CD4-positive, alpha-beta T cell treated with Interleukin-2 at 100 ng/mL for 4 hours (primary cell): ENCODE data around the gene USP5.

ENCODE experiments used
- DNase-seq: peaks from one replicate; pipeline ENCODE4 v3.0.0-alpha.2; 2020; ENCODE audit warnings: low spot score

The USP5 gene

GRCh38 chr12:6826125-6826733 lies 25.7 kb upstream of the USP5 start:
- no peak for DNase-seq

- no peak for DNase-seq
Measured at GRCh38 chr12:6826734-6827436, 25.1 kb upstream of the USP5 start.

- peak; percentile 17 for DNase-seq
Measured at GRCh38 chr12:6827437-6827911, 24.5 kb upstream of the USP5 start.

- no peak for DNase-seq
Measured at GRCh38 chr12:6827982-6828780, 23.8 kb upstream of the USP5 start, which contains the start of gene P3H3. Gene P3H3 (plus strand): TSS chr12:6828407. CDS start chr12:6828441, 34 bp downstream.

GRCh38 chr12:6828781-6829535 lies 23.0 kb upstream of the USP5 start:
- DNase-seq = peak; percentile 10

DNA sequence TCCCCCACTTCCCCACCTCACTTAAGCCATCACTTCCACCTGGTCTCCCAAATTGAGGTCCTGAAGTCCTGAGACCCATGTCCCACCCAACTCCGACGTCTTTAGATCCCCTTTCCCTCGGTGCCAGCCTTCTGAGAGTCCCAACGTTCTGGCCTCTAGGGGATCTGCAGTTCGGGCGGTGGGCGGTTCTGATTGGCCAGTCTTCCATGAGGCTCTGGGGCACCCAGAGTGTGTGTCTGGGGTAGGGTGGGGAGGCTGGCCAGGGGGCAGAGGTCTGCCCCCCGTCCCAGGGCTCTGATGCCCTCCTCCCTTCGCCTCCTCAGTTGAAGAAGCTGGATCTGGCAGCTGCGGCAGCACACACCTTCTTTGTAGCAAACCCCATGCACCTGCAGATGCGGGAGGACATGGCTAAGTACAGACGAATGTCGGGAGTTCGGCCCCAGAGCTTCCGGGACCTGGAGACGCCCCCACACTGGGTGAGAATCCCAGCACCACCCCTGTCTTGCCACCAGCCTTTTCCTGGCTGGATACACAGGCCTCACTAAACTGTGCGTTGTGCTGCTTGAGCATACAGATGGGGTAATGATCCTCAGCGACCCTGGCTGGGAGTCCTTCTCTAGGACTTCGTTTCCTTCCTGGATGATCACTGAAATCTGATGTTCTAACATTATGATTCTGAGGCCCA lies 22.3 kb upstream of the USP5 start:
- DNase-seq = no peak

GRCh38 chr12:6830286-6830890 lies 21.6 kb upstream of the USP5 start:
- no peak for DNase-seq

DNA sequence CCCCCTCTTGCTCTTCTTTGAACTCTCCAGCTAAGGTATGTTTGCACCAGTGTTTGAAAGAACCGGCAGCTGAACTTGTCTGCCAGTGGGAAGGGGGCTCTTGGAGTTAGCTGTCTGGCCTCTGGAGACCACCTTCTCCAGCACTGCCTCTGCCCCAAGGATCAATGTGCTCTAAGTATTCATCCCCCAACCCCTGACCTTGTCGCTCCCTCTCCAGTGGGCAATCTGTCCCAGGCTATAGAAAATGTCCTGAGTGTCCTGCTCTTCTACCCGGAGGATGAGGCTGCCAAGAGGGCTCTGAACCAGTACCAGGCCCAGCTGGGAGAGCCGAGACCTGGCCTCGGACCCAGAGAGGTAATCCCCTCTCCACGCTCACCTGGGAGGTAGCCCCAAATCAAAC lies 21.0 kb upstream of the USP5 start:
- DNase-seq = no peak

DNA sequence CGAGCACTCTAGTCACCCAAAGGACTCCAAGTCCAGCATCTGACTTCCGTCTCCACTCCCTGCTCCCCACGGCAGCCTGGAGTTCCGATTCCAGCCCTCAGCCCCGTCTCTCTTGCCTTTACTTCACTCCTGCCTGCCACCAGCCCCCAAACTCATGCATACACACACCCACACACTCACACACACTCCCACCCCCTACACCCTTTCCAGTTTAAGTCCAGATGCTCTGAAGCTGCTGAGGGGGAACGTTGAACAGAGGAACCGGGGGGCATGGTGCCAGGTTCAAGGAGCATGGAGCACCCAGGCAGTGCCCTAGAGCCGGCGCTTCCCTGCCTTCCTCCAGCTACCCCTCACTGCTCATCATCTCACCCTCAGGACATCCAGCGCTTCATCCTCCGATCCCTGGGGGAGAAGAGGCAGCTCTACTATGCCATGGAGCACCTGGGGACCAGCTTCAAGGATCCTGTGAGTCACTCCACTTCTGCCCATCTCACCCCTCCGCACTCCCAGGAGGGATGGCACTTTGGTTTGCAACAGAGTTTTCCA lies 20.4 kb upstream of the USP5 start:
- no peak for DNase-seq

DNA sequence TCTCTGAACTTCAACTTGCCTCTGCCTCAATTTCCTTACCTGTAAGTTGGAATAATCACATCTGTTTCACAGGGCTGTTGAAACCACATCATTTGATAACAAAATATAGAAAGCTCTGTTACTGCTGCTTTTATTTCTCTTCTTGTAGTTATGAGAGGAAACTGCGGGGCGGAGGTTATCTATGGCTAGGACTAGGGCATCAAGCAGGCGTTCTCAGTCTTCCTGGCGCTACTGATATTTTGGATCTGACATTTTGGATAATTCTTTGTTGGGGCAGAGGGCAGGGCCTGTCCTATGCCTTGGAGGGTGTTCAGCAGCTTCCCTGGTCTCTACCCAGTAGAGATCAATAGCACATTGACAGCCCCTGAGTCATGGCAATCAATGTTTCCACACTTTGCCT lies 19.8 kb upstream of the USP5 start:
- no peak for DNase-seq

DNA sequence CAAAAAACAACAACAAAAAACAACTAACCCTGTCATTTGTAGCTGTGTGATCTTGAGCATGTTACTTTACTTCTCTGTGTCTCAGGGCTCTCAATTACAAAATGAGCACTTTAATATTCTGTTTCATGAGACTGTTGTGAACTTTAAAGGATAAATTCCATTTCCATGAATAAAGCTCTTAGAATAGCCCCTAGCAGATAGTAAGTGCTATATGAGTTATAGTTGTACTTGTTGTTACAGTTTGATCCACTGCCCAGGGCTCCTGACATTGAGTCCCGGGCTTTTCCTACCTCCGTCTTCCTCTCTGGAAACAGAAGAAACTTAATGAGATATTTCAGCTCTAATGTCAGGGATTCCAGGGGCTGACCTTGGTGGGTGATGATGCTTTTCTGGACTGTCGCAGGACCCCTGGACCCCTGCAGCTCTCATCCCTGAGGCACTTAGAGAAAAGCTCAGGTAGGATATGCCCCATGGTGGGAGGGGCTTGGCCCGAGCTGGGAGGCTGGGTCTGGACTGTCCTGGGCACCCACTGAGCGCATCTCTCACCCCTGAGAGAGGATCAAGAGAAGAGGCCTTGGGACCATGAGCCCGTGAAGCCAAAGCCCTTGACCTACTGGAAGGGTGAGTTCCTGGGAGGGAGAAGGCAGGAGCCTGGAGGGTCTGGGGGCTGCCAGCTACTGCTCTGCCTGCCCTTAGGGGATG lies 18.6 kb upstream of the USP5 start:
- no peak for DNase-seq

- DNase-seq = no peak
Measured at GRCh38 chr12:6834254-6834653, 17.7 kb upstream of the USP5 start.

GRCh38 chr12:6834873-6835272 lies 17.1 kb upstream of the USP5 start:
- DNase-seq = no peak

DNA sequence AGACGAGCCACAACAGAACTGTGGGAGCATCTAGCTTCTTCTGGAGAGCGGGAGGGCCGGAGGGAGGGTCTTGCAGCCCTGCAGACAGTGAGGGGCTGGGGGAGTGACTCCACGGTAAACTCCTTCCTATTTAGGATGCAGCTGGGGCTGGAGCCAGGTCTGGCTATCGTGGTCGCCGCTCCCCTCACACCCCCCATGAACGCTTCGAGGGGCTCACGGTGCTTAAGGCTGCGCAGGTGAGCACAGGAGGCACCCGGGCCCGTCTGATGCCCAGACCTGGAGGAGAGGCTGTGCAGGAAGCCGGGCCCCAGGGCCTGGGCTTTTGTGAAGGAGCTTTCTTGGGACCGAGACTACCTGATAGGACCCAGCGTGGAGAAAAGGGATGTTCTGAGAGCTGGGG lies 15.1 kb upstream of the USP5 start:
- no peak for DNase-seq

- no peak for DNase-seq
Measured at GRCh38 chr12:6837370-6838060, 14.4 kb upstream of the USP5 start.

DNA sequence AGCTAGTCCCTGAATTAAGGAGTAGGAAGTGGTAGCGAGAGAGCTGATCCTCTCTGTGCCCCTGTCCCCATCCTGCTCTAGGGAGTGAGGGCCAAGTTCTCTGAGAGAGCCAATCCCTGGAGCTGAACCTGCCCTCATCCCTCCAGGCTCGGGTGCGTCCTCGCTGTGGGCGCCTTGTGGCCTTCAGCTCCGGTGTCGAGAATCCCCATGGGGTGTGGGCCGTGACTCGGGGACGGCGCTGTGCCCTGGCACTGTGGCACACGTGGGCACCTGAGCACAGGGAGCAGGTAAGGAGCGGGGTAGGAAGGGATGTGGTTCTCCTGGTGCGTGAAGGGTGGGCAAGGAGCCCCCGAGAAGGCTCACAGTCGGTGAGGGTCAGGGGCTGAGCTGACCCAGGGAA lies 13.1 kb upstream of the USP5 start:
- no peak for DNase-seq

GRCh38 chr12:6839482-6840201 lies 12.3 kb upstream of the USP5 start:
- DNase-seq = no peak

GRCh38 chr12:6840330-6840729 lies 11.6 kb upstream of the USP5 start:
- no peak for DNase-seq
